ENCODE data around the gene TTC12.

DNA sequence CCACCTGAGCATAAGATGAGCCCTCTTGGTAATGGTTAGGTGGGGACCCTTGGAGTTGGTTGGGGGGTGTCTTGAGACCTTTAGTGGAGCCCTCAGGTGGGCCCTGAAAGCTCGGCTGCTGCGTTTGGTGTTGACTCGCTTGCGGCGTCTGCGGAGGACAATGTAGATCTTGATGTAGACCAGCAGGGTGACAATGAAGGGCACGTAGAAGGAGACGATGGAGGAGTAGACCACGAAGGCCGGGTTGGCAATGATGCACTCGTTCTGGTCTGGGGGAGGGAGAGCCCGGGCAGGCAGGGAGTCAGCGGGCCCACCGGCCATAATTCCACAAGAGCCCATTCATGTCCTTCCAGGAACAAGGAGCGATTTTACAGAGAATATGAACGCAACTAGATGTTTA, 101.0 kb downstream of the TTC12 start:
- TF ChIP-seq SP1 (IDR thresholded peaks at IDR 0.05; ENCODE audit: low read depth, low read length) (no peak), ZNF274 (IDR thresholded peaks at IDR 0.05; ENCODE audit: borderline replicate concordance, extremely low read depth, low read length) (no peak), HDAC2 (IDR thresholded peaks at IDR 0.05; ENCODE audit: borderline replicate concordance in 1 of 2, low read depth in 2 of 2, low read length in 2 of 2) (no peak), POLR2A (IDR thresholded peaks at IDR 0.05; ENCODE audit: control extremely low read depth in 1 of 2, low read depth in 2 of 2, low read length in 2 of 2) (no peak), EP300 (IDR thresholded peaks at IDR 0.05; ENCODE audit: borderline replicate concordance in 1 of 2, low read depth in 2 of 2, low read length in 2 of 2) (no peak), CEBPB (IDR thresholded peaks at IDR 0.05; ENCODE audit: low read depth, low read length) (no peak), TAF1 (IDR thresholded peaks at IDR 0.05; ENCODE audit: low read depth, low read length) (no peak), YY1 (IDR thresholded peaks at IDR 0.05; ENCODE audit: low read depth, low read length) (no peak), TCF12 (IDR thresholded peaks at IDR 0.05; ENCODE audit: low read depth, low read length) (no peak), SIX5 (IDR thresholded peaks at IDR 0.05; ENCODE audit: low read depth, low read length) (no peak), SAP30 (IDR thresholded peaks at IDR 0.05; ENCODE audit: insufficient read depth, insufficient replicate concordance, low read length) (no peak)
- TF ChIP-seq, protein P1, sequence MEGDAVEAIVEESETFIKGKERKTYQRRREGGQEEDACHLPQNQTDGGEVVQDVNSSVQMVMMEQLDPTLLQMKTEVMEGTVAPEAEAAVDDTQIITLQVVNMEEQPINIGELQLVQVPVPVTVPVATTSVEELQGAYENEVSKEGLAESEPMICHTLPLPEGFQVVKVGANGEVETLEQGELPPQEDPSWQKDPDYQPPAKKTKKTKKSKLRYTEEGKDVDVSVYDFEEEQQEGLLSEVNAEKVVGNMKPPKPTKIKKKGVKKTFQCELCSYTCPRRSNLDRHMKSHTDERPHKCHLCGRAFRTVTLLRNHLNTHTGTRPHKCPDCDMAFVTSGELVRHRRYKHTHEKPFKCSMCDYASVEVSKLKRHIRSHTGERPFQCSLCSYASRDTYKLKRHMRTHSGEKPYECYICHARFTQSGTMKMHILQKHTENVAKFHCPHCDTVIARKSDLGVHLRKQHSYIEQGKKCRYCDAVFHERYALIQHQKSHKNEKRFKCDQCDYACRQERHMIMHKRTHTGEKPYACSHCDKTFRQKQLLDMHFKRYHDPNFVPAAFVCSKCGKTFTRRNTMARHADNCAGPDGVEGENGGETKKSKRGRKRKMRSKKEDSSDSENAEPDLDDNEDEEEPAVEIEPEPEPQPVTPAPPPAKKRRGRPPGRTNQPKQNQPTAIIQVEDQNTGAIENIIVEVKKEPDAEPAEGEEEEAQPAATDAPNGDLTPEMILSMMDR (IDR thresholded peaks at IDR 0.05; ENCODE audit: control extremely low read depth in 1 of 3, insufficient read depth in 1 of 3, low read depth in 1 of 3, low read length in 3 of 3), result no peak
- TF ChIP-seq, protein P2, sequence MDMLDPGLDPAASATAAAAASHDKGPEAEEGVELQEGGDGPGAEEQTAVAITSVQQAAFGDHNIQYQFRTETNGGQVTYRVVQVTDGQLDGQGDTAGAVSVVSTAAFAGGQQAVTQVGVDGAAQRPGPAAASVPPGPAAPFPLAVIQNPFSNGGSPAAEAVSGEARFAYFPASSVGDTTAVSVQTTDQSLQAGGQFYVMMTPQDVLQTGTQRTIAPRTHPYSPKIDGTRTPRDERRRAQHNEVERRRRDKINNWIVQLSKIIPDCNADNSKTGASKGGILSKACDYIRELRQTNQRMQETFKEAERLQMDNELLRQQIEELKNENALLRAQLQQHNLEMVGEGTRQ (IDR thresholded peaks at IDR 0.05; ENCODE audit: low read length), result no peak
